ENCODE results near the gene GABRG3. TPM values are rescaled to one million over a fixed set of nuclear protein-coding genes. Genes with fewer than 3 reads are reported as not detected.

The GABRG3 gene
- total RNA-seq, 1 donor from 2014 or later, result 0.24 TPM

GRCh38 chr15:27170851-27171250, 199.9 kb downstream of the GABRG3 start:
- no peak for DNase-seq (ENCODE audit: low spot score, unreplicated experiment)
- no peak overlapping the region for H3K27ac Mint-ChIP-seq
- no peaks in the 10 kb centered on the region for H3K27me3 Mint-ChIP-seq
- TF ChIP-seq CTCF (IDR thresholded peaks at IDR 0.05; ENCODE audit: unreplicated experiment), result no peak
- H3K4me3 Mint-ChIP-seq (ENCODE audit: low read depth), result no peak overlapping the region
- H3K9me3 Mint-ChIP-seq (ENCODE audit: low read depth), result no peaks in the 10 kb centered on the region
- no peaks in the 10 kb centered on the region for H3K4me1 Mint-ChIP-seq (ENCODE audit: low read depth)
- H3K36me3 Mint-ChIP-seq (ENCODE audit: insufficient read depth), result no peaks in the 10 kb centered on the region

- Mint-ChIP-seq H3K27ac (no peak overlapping the region), H3K4me3 (ENCODE audit: low read depth) (no peak overlapping the region), H3K4me1 (ENCODE audit: low read depth) (no peaks in the 10 kb centered on the region), H3K36me3 (ENCODE audit: insufficient read depth) (no peaks in the 10 kb centered on the region), H3K27me3 (no peaks in the 10 kb centered on the region), H3K9me3 (ENCODE audit: low read depth) (peaks cover 13% of the 10 kb centered on the region)
- no peak for DNase-seq (ENCODE audit: low spot score, unreplicated experiment)
- TF ChIP-seq CTCF (IDR thresholded peaks at IDR 0.05; ENCODE audit: unreplicated experiment), result no peak
Observed at GRCh38 chr15:27172821-27173220, 201.8 kb downstream of the GABRG3 start.

DNA sequence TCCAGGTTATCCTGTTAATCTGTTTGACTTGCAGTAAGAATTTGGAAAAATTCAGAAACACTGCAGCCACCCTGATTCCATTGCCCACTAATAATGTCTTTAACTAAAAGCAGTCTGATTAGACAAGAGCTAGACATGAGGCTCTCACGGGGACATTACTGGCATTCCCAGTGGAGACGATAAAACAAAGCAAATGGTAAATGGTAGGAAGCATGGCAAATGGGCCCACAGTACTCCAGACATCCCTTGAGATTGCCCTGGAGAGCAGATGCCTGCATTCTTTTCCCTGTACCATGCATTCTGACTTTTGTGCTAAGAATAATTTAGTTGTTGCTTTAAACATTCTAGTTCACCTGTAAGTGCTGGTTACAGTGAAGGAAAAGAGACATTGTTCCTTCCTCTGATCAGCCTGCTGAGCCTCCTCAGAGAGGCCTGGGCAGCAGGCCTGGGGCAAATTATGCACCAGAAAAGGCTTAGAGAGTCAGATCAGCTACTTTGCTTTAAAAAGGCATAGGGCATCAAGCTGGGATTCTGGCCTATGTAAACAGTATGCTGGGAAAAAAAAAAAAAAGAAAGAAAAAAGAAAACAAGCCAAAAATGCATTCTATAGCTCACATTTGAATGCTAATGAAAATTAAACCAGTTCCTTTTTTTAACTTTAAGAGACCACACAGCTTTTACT, 204.6 kb downstream of the GABRG3 start:
- H3K4me1 Mint-ChIP-seq (ENCODE audit: low read depth), result no peaks in the 10 kb centered on the region
- H3K27me3 Mint-ChIP-seq, result no peaks in the 10 kb centered on the region
- H3K4me3 Mint-ChIP-seq (ENCODE audit: low read depth), result no peak overlapping the region
- H3K9me3 Mint-ChIP-seq (ENCODE audit: low read depth), result peaks cover 13% of the 10 kb centered on the region
- no peak for DNase-seq (ENCODE audit: low spot score, unreplicated experiment)
- TF ChIP-seq CTCF (IDR thresholded peaks at IDR 0.05; ENCODE audit: unreplicated experiment), result no peak
- H3K27ac Mint-ChIP-seq, result no peak overlapping the region
- no peaks in the 10 kb centered on the region for H3K36me3 Mint-ChIP-seq (ENCODE audit: insufficient read depth)

GRCh38 chr15:27176785-27177406, 205.9 kb downstream of the GABRG3 start:
- TF ChIP-seq CTCF (IDR thresholded peaks at IDR 0.05; ENCODE audit: unreplicated experiment), result no peak
- no peaks in the 10 kb centered on the region for H3K27me3 Mint-ChIP-seq
- H3K27ac Mint-ChIP-seq, result no peak overlapping the region
- no peak overlapping the region for H3K4me3 Mint-ChIP-seq (ENCODE audit: low read depth)
- H3K9me3 Mint-ChIP-seq (ENCODE audit: low read depth), result peaks cover 13% of the 10 kb centered on the region
- no peaks in the 10 kb centered on the region for H3K4me1 Mint-ChIP-seq (ENCODE audit: low read depth)
- no peak for DNase-seq (ENCODE audit: low spot score, unreplicated experiment)
- no peaks in the 10 kb centered on the region for H3K36me3 Mint-ChIP-seq (ENCODE audit: insufficient read depth)

- H3K27me3 Mint-ChIP-seq, result no peaks in the 10 kb centered on the region
- H3K4me3 Mint-ChIP-seq (ENCODE audit: low read depth), result no peak overlapping the region
- TF ChIP-seq CTCF (IDR thresholded peaks at IDR 0.05; ENCODE audit: unreplicated experiment), result no peak
- DNase-seq (ENCODE audit: low spot score, unreplicated experiment), result no peak
- H3K27ac Mint-ChIP-seq, result no peak overlapping the region
- H3K9me3 Mint-ChIP-seq (ENCODE audit: low read depth), result peaks cover 13% of the 10 kb centered on the region
- no peaks in the 10 kb centered on the region for H3K36me3 Mint-ChIP-seq (ENCODE audit: insufficient read depth)
- H3K4me1 Mint-ChIP-seq (ENCODE audit: low read depth), result no peaks in the 10 kb centered on the region
Observed at GRCh38 chr15:27179789-27180188, 208.8 kb downstream of the GABRG3 start.
